Large intestine (tissue), 3 donors: ENCODE data around the gene MED14. TPM values are rescaled to one million over a fixed set of nuclear protein-coding genes. Genes with fewer than 3 reads are reported as not detected.

Experiments used
- DNase-seq, 2 donors: peaks; one replicate each; pipeline versions ENCODE4 v3.0.0 to v3.0.0-alpha.2; 2013
- H3K27ac ChIP-seq: one replicate; pipeline ENCODE4 v1.5.1; 2013; ENCODE audit warnings: low read length
- H3K27me3 ChIP-seq: 2 replicates; pipeline ENCODE4 v1.6.1; 2013; ENCODE audit warnings: low read length; ENCODE audit not compliant: control insufficient read depth, insufficient read depth
- H3K36me3 ChIP-seq: 2 replicates; pipeline ENCODE4 v1.6.1; 2013; ENCODE audit warnings: low read length; ENCODE audit not compliant: control insufficient read depth, insufficient read depth
- H3K4me1 ChIP-seq: one replicate; pipeline ENCODE4 v1.6.1; 2013; ENCODE audit warnings: low read length; ENCODE audit not compliant: control insufficient read depth, insufficient read depth
- H3K4me3 ChIP-seq: one replicate; pipeline ENCODE4 v1.5.1; 2013; ENCODE audit warnings: low read length
- H3K9me3 ChIP-seq: one replicate; pipeline ENCODE4 v1.6.1; 2013; ENCODE audit warnings: mild to moderate bottlenecking, low read depth, low read length, moderate library complexity; ENCODE audit not compliant: control insufficient read depth
- WGBS: methylation state at CpG from one replicate; pipeline ENCODE4 v1.1.5; 2013; ENCODE audit warnings: low lambda C conversion rate; ENCODE audit not compliant: insufficient coverage; 5-methylcytosine and 5-hydroxymethylcytosine counted together
- polyA plus RNA-seq: library from polyadenylated mRNA; unstranded; fragments of 120-200 nt; gene quantifications from one replicate; pipeline ENCODE4 v1.2.1, GENCODE V29; 2013

MED14 gene
- polyA plus RNA-seq, 1 donor, result 69.1 TPM

GRCh38 chrX:40709395-40709794 lies 25.9 kb downstream of the MED14 start:
- DNase-seq, result no peak
- H3K36me3 ChIP-seq, result peaks cover 29% of the 10 kb centered on the region

GRCh38 chrX:40705658-40706312 lies 29.6 kb downstream of the MED14 start:
- Histone ChIP-seq H3K27ac (no peak overlapping the region), H3K4me3 (no peak overlapping the region), H3K36me3 (peaks cover 24% of the 10 kb centered on the region), H3K4me1 (no peaks in the 10 kb centered on the region), H3K9me3 (no peaks in the 10 kb centered on the region), H3K27me3 (no peaks in the 10 kb centered on the region)
- no CpG with 5 or more reads among the region's 5 CpGs for WGBS
- DNase-seq, result no peak

More at GRCh38 chrX:40709395-40709794, 25.9 kb downstream of the MED14 start:
- Histone ChIP-seq H3K9me3 (no peaks in the 10 kb centered on the region), H3K27me3 (no peaks in the 10 kb centered on the region), H3K4me3 (no peak overlapping the region), H3K27ac (peak overlapping the region; percentile 52), H3K4me1 (no peaks in the 10 kb centered on the region)
- no CpG with 5 or more reads among the region's 1 CpG for WGBS

GRCh38 chrX:40700640-40701342 lies 34.6 kb downstream of the MED14 start:
- Histone ChIP-seq H3K36me3 (peaks cover 24% of the 10 kb centered on the region), H3K9me3 (no peaks in the 10 kb centered on the region), H3K4me1 (no peaks in the 10 kb centered on the region), H3K27ac (no peak overlapping the region), H3K27me3 (no peaks in the 10 kb centered on the region), H3K4me3 (no peak overlapping the region)
- no peak for DNase-seq
- WGBS, result no CpG with 5 or more reads among the region's 4 CpGs

- peaks cover 28% of the 10 kb centered on the region for H3K36me3 ChIP-seq
- no CpG with 5 or more reads among the region's 1 CpG for WGBS
- no peaks in the 10 kb centered on the region for H3K27me3 ChIP-seq
- H3K4me3 ChIP-seq, result no peak overlapping the region
- H3K9me3 ChIP-seq, result no peaks in the 10 kb centered on the region
- DNase-seq, result no peak
- no peak overlapping the region for H3K27ac ChIP-seq
- no peaks in the 10 kb centered on the region for H3K4me1 ChIP-seq
Measured at GRCh38 chrX:40698851-40699250, 36.5 kb downstream of the MED14 start.

- Histone ChIP-seq H3K4me3 (no peak overlapping the region), H3K27me3 (no peaks in the 10 kb centered on the region), H3K4me1 (no peaks in the 10 kb centered on the region), H3K9me3 (no peaks in the 10 kb centered on the region), H3K27ac (no peak overlapping the region), H3K36me3 (peaks cover 38% of the 10 kb centered on the region)
- WGBS, result no CpG with 5 or more reads among the region's 1 CpG
- DNase-seq, result no peak
Measured at GRCh38 chrX:40694802-40695201, 40.5 kb downstream of the MED14 start.

GRCh38 chrX:40688929-40689328 lies 46.4 kb downstream of the MED14 start:
- no peak overlapping the region for H3K27ac ChIP-seq
- peaks cover 41% of the 10 kb centered on the region for H3K36me3 ChIP-seq
- no peaks in the 10 kb centered on the region for H3K27me3 ChIP-seq
- no peak for DNase-seq
- no peaks in the 10 kb centered on the region for H3K9me3 ChIP-seq
- H3K4me1 ChIP-seq, result no peaks in the 10 kb centered on the region
- H3K4me3 ChIP-seq, result no peak overlapping the region

- no CpG with 5 or more reads among the region's 3 CpGs for WGBS
Measured at GRCh38 chrX:40687169-40687568, 48.2 kb downstream of the MED14 start.

GRCh38 chrX:40685362-40685918 lies 49.9 kb downstream of the MED14 start:
- no peak overlapping the region for H3K27ac ChIP-seq
- H3K4me1 ChIP-seq, result no peaks in the 10 kb centered on the region
- no peaks in the 10 kb centered on the region for H3K9me3 ChIP-seq
- no peaks in the 10 kb centered on the region for H3K27me3 ChIP-seq
- no peak overlapping the region for H3K4me3 ChIP-seq
- peak in 1 of 2 donors; percentile 6 for DNase-seq
- no CpG with 5 or more reads among the region's 4 CpGs for WGBS
- H3K36me3 ChIP-seq, result peaks cover 35% of the 10 kb centered on the region

More at GRCh38 chrX:40687169-40687568, 48.2 kb downstream of the MED14 start:
- Histone ChIP-seq H3K4me1 (no peaks in the 10 kb centered on the region), H3K27ac (no peak overlapping the region), H3K36me3 (peaks cover 38% of the 10 kb centered on the region), H3K27me3 (no peaks in the 10 kb centered on the region), H3K9me3 (no peaks in the 10 kb centered on the region), H3K4me3 (no peak overlapping the region)
- no peak for DNase-seq

GRCh38 chrX:40684092-40684491 lies 51.2 kb downstream of the MED14 start:
- Histone ChIP-seq H3K36me3 (peaks cover 33% of the 10 kb centered on the region), H3K27ac (no peak overlapping the region), H3K4me1 (no peaks in the 10 kb centered on the region), H3K4me3 (no peak overlapping the region), H3K9me3 (no peaks in the 10 kb centered on the region), H3K27me3 (no peaks in the 10 kb centered on the region)
- WGBS, result no CpG with 5 or more reads among the region's 1 CpG
- no peak for DNase-seq

- Histone ChIP-seq H3K4me1 (no peaks in the 10 kb centered on the region), H3K27ac (no peak overlapping the region), H3K27me3 (no peaks in the 10 kb centered on the region), H3K4me3 (no peak overlapping the region), H3K36me3 (peaks cover 29% of the 10 kb centered on the region), H3K9me3 (no peaks in the 10 kb centered on the region)
- no CpG with 5 or more reads among the region's 3 CpGs for WGBS
- DNase-seq, result no peak
Measured at GRCh38 chrX:40683245-40683644, 52.1 kb downstream of the MED14 start.
